Measurements from ENCODE around the gene FAM222B. TPM values are rescaled to one million over a fixed set of nuclear protein-coding genes. Genes with fewer than 3 reads are reported as not detected.
"Not testable (repeated sequence)": the region's sequence is repeated elsewhere in the genome, so short reads cannot be mapped to it uniquely, and the experiment has no call there.

The FAM222B gene
- total RNA-seq, 1 experiment from 2014 or later, result 4.1 TPM

GRCh38 chr17:28746611-28747050, 96.0 kb downstream of the FAM222B start:
- no peak for DNase-seq (ENCODE audit: low spot score)

GRCh38 chr17:28745786-28746411, 96.7 kb downstream of the FAM222B start:
- DNase-seq (ENCODE audit: low spot score), result no peak

- no peak for DNase-seq (ENCODE audit: low spot score)
These were observed 97.4 kb downstream of the FAM222B start for GRCh38 chr17:28744972-28745785.

- DNase-seq (ENCODE audit: low spot score), result no peak
These were observed 98.3 kb downstream of the FAM222B start for GRCh38 chr17:28744104-28744971.

- DNase-seq (ENCODE audit: low spot score), result peak; percentile 92
These were observed 99.1 kb downstream of the FAM222B start, which contains the start of gene TRAF4 for GRCh38 chr17:28743243-28744103. Gene TRAF4 (plus strand): TSS chr17:28744011. CDS start chr17:28744113, 102 bp downstream.

- no peak for DNase-seq (ENCODE audit: low spot score)
These were observed 100.9 kb downstream of the FAM222B start for GRCh38 chr17:28741358-28742349.

- DNase-seq (ENCODE audit: low spot score), result no peak
These were observed 101.9 kb downstream of the FAM222B start for GRCh38 chr17:28740406-28741357.

GRCh38 chr17:28738680-28739384, 103.8 kb downstream of the FAM222B start:
- DNase-seq (ENCODE audit: low spot score), result no peak

GRCh38 chr17:28737770-28738679, 104.6 kb downstream of the FAM222B start:
- DNase-seq (ENCODE audit: low spot score), result no peak

GRCh38 chr17:28737316-28737715, 105.3 kb downstream of the FAM222B start:
- DNase-seq (ENCODE audit: low spot score), result no peak

GRCh38 chr17:28735913-28736769, 106.4 kb downstream of the FAM222B start:
- not testable (repeated sequence) for DNase-seq (ENCODE audit: low spot score)

GRCh38 chr17:28735242-28735722, 107.3 kb downstream of the FAM222B start:
- no peak for DNase-seq (ENCODE audit: low spot score)

- no peak for DNase-seq (ENCODE audit: low spot score)
These were observed 107.8 kb downstream of the FAM222B start for GRCh38 chr17:28734712-28735241.

- DNase-seq (ENCODE audit: low spot score), result no peak
These were observed 109.2 kb downstream of the FAM222B start for GRCh38 chr17:28733346-28733745.

- no peak for DNase-seq (ENCODE audit: low spot score)
These were observed 112.7 kb downstream of the FAM222B start for GRCh38 chr17:28729950-28730330.

Measured in H4 (cell line).